HepG2 (cell line): ENCODE measurements around the gene ALDOA. TPM values are rescaled to one million over a fixed set of nuclear protein-coding genes. Genes with fewer than 3 reads are reported as not detected.

ENCODE experiments used
- AFF4 ChIP-seq: sonication (generic); formaldehyde crosslinking; IDR thresholded peaks from 2 replicates; pipeline ENCODE4 v1.4.0; 2020; ENCODE audit warnings: missing genetic modification reagents
- BCLAF1 ChIP-seq: fragments of 450-650 bp; IDR thresholded peaks from 2 replicates; pipeline ENCODE4 v1.6.1; 2017; ENCODE audit warnings: mild to moderate bottlenecking
- CC2D1A ChIP-seq: sonication (generic); formaldehyde crosslinking; IDR thresholded peaks from 2 replicates; pipeline ENCODE4 v1.8.1; 2023; ENCODE audit warnings: mild to moderate bottlenecking, missing genetic modification reagents
- FLYWCH1 ChIP-seq: sonication (generic); formaldehyde crosslinking; IDR thresholded peaks from 2 replicates; pipeline ENCODE4 v1.8.1; 2023; ENCODE audit warnings: mild to moderate bottlenecking, missing genetic modification reagents
- GPBP1L1 ChIP-seq: sonication (generic); formaldehyde crosslinking; IDR thresholded peaks from 2 replicates; pipeline ENCODE4 v1.5.0; 2020; ENCODE audit warnings: mild to moderate bottlenecking, missing genetic modification reagents
- RFX1 ChIP-seq: fragments of 450-650 bp; IDR thresholded peaks from 2 replicates; pipeline ENCODE4 v1.6.1; 2017
- SRY ChIP-seq: sonication (generic); formaldehyde crosslinking; IDR thresholded peaks from 2 replicates; pipeline ENCODE4 v1.8.0; 2022; ENCODE audit warnings: mild to moderate bottlenecking, missing genetic modification reagents
- ZFAT ChIP-seq: sonication (generic); formaldehyde crosslinking; conservative IDR thresholded peaks from 2 replicates; pipeline ENCODE4 v1.8.1; 2023; ENCODE audit warnings: missing genetic modification reagents, inconsistent platforms
- ZKSCAN8 ChIP-seq: IDR thresholded peaks from 2 replicates; pipeline ENCODE4 v1.6.1; 2016; ENCODE audit warnings: borderline replicate concordance, missing genetic modification reagents, missing compliant biosample characterization
- ZNF318 ChIP-seq: sonication (generic); formaldehyde crosslinking; IDR thresholded peaks from 2 replicates; pipeline ENCODE4 v1.4.0; 2020; ENCODE audit warnings: mild to moderate bottlenecking, missing genetic modification reagents
- ZNF577 ChIP-seq: sonication (generic); formaldehyde crosslinking; IDR thresholded peaks from 2 replicates; pipeline ENCODE4 v1.4.0; 2020; ENCODE audit warnings: mild to moderate bottlenecking, low read depth, missing genetic modification reagents, borderline replicate concordance
- polyA plus RNA-seq, 8 experiments: library from polyadenylated mRNA; depleted of rRNA in 3 of 8; stranded (reverse) in 7 of 8; unstranded in 1 of 8; fragments of >200 nt; fragmentation: Illumina TruSeq in 4 of 8; extraction: Trizol in 4 of 8; gene quantifications; 2 replicates each; pipeline versions ENCODE4 v1.2.1 to v1.2.3, GENCODE V29; 2011 to 2016; ENCODE audit warnings: low read depth in 4 of 8, missing spikeins in 1 of 8, mixed read lengths in 1 of 8; ENCODE audit not compliant: insufficient read depth in 1 of 8
- total RNA-seq, 5 experiments: library from RNA; depleted of rRNA; stranded (reverse); fragments of >200 nt; fragmentation: Illumina TruSeq; extraction: Trizol; gene quantifications; 2 replicates each; pipeline ENCODE4 v1.2.3, GENCODE V29; 2016; ENCODE audit warnings: low read depth in 1 of 5

Gene ALDOA
- total and polyA plus RNA-seq, 2 of the 13 experiments (the other 11 are each of a cell fraction or from before 2014, with no cell fraction given): 925 to 1,884 TPM

- TF ChIP-seq ZNF318 (CRISPR knock-in tag): no peak
- no peak for TF ChIP-seq RFX1
- no peak for TF ChIP-seq BCLAF1
- no peak for TF ChIP-seq AFF4 (CRISPR knock-in tag)
- TF ChIP-seq ZNF577 (CRISPR knock-in tag): no peak
- no peak for TF ChIP-seq ZFAT (CRISPR knock-in tag)
- TF ChIP-seq CC2D1A (CRISPR knock-in tag): no peak
- TF ChIP-seq GPBP1L1 (CRISPR knock-in tag): no peak
- peak; percentile 80; the same call in 1 of the 2 replicates for TF ChIP-seq ZKSCAN8
- TF ChIP-seq FLYWCH1 (CRISPR knock-in tag): no peak
- TF ChIP-seq SRY (CRISPR knock-in tag): no peak
These were observed 26.2 kb downstream of the ALDOA start, which contains the start of gene TBX6 (continued) for GRCh38 chr16:30091474-30092372.
